Activated naive CD8-positive, alpha-beta T cell treated with anti-CD3 and anti-CD28 coated beads, Interleukin-2, amount 10 ng/mL, durations not matched to agents 7 days and 5 days (primary cell): ENCODE results near the gene SLCO2A1. TPM values are rescaled to one million over a fixed set of nuclear protein-coding genes. Genes with fewer than 3 reads are reported as not detected.

Source experiments
- ATAC-seq: fragments of 150-1000 bp; cut with Tn5 transposase; one replicate; pipeline ENCODE4 v1.10.0; 2021; ENCODE audit warnings: low read depth, moderate library complexity
- POLR2A ChIA-PET: fragments of 350-600 bp; sonication (Branson Sonifier 250); formaldehyde crosslinking; loops from one replicate; lab custom pipeline; 2021; ENCODE audit warnings: antibody characterized with exemption; lab: Charles Lee
- DNase-seq: peaks from one replicate; pipeline ENCODE4 v3.0.0; 2021
- H3K27ac Mint-ChIP-seq: one replicate; pipeline ENCODE4 v1.8.0; 2022; ENCODE audit warnings: mild to moderate bottlenecking, mixed read lengths
- H3K27me3 Mint-ChIP-seq: one replicate; pipeline ENCODE4 v1.8.0; 2022; ENCODE audit warnings: mild to moderate bottlenecking, moderate library complexity, mixed read lengths
- H3K36me3 Mint-ChIP-seq: one replicate; pipeline ENCODE4 v1.8.0; 2021; ENCODE audit warnings: mild to moderate bottlenecking, mixed read lengths
- H3K4me1 Mint-ChIP-seq: one replicate; pipeline ENCODE4 v1.8.0; 2021; ENCODE audit warnings: mixed read lengths
- H3K4me3 Mint-ChIP-seq: one replicate; pipeline ENCODE4 v1.8.0; 2022; ENCODE audit warnings: mild to moderate bottlenecking, moderate library complexity, mixed read lengths
- H3K9me3 Mint-ChIP-seq: one replicate; pipeline ENCODE4 v1.8.0; 2021; ENCODE audit warnings: mixed read lengths
- total RNA-seq, 2 experiments: library from RNA; stranded (reverse); gene quantifications; one replicate each; pipeline ENCODE4 v1.2.3, GENCODE V29; 2021

The SLCO2A1 gene
- total RNA-seq, 2 experiments from 2014 or later = not detected

DNA sequence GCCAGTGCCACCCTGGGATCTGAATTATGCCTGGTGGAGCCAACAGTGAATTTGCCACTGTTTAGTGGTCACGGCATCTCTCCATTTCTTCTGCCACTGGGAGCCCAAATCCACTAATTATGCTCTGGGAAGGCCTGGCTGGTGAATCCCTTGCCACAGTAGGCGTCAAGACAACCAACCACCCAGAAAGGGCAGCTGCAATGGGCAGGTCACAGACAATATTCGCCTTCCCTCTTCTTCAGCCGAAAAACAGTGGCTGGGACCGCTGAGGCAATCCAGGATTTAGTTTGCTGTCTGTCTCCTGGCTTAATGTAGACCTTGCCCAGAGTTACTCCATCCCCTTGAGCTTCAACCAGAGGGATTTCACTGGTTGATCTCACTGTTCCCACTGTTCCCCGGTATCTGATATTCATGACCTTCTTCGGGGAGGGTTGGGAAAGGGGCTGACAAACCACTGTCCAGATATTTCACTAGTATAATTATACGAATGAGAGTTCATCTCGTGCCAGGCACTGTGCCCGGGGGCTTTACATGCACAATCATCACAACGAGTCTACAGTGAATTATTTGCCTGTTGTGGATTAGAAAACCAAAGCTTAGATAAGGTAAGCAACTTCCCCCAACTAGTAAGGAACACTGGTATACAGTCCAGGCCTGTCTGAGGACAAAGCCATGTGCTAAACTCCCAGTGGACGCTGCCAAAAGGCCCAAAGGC lies 84.2 kb downstream of the SLCO2A1 start:
- Mint-ChIP-seq H3K27me3 (peaks cover 10% of the 10 kb centered on the region), H3K9me3 (no peaks in the 10 kb centered on the region), H3K36me3 (no peaks in the 10 kb centered on the region), H3K4me3 (no peak overlapping the region), H3K4me1 (peaks cover 16% of the 10 kb centered on the region), H3K27ac (no peak overlapping the region)
- POLR2A ChIA-PET = interaction anchor here (0.7 kb wide), 1 partner anchor 113 kb away, joined by 3 read pairs; no protein-coding TSS in a partner anchor
- ATAC-seq = no peak
- no peak for DNase-seq

GRCh38 chr3:133944641-133945380 lies 84.9 kb downstream of the SLCO2A1 start:
- POLR2A ChIA-PET = no interaction called here
- Mint-ChIP-seq H3K36me3 (no peaks in the 10 kb centered on the region), H3K27ac (no peak overlapping the region), H3K27me3 (peaks cover 7% of the 10 kb centered on the region), H3K4me1 (peaks cover 16% of the 10 kb centered on the region), H3K4me3 (no peak overlapping the region), H3K9me3 (no peaks in the 10 kb centered on the region)
- no peak for DNase-seq
- ATAC-seq = no peak

- H3K36me3 Mint-ChIP-seq = no peaks in the 10 kb centered on the region
- peaks cover 16% of the 10 kb centered on the region for H3K4me1 Mint-ChIP-seq
- peaks cover 8% of the 10 kb centered on the region for H3K27me3 Mint-ChIP-seq
- DNase-seq (no peak), ATAC-seq (no peak)
- no peak overlapping the region for H3K4me3 Mint-ChIP-seq
- POLR2A ChIA-PET = no interaction called here
- H3K27ac Mint-ChIP-seq = no peak overlapping the region
- no peaks in the 10 kb centered on the region for H3K9me3 Mint-ChIP-seq
Observed at GRCh38 chr3:133944181-133944580, 85.5 kb downstream of the SLCO2A1 start.

DNA sequence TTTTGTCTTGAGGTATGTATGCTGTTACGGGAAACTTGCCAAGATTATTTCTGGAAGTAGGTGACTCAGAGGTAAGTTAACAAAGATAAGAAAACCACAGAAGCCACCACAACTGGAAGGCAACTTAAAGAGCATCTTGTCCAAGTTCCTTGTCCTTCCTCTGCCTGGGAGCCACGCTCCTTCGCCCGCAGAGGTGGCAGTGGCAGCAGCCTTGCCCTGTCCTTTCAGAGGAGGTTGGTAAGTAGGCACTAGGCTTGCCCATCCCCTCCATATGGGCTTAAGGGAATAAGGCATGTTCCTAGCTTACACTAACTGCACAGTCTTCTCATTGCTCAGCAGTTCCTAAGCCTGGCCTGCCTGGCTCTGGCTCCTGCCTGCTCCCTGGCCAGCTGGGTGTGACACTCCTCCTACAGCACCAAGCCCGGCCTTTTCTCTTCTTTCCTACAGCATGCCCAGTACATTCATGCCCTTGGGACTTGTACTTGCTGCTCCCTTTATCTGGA lies 86.0 kb downstream of the SLCO2A1 start:
- Mint-ChIP-seq H3K4me3 (no peak overlapping the region), H3K27me3 (peaks cover 12% of the 10 kb centered on the region), H3K4me1 (peaks cover 16% of the 10 kb centered on the region), H3K9me3 (no peaks in the 10 kb centered on the region), H3K36me3 (no peaks in the 10 kb centered on the region), H3K27ac (no peak overlapping the region)
- DNase-seq (no peak), ATAC-seq (no peak)
- POLR2A ChIA-PET = no interaction called here

DNA sequence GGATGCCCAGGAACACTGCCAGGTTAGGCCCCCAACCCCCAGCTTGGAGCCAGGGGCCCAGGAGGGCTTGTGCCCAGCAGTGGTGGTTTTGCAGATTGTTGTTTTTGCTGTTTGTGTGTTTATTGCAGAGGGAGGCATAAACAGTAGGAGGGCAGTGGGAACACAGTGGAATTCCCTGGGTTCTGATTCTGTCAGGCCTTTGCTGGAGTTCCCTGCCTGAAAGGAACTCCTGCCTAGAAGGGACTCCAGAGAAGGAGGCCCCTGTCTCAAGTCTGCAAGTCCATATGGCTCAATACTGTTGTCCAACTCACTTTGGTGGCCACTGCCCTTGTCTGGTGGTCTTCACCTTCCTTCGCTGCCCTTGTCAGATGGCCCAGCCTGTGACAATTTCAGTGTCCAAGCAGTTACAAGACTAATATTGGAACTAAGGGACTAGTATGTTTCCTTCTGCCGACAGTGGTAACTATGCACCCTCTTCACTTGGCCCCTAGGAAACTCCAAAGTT lies 86.6 kb downstream of the SLCO2A1 start:
- no peak for DNase-seq
- H3K4me3 Mint-ChIP-seq = no peak overlapping the region
- ATAC-seq = no peak
- POLR2A ChIA-PET = no interaction called here
- peaks cover 12% of the 10 kb centered on the region for H3K27me3 Mint-ChIP-seq
- H3K4me1 Mint-ChIP-seq = peaks cover 16% of the 10 kb centered on the region
- no peaks in the 10 kb centered on the region for H3K36me3 Mint-ChIP-seq
- H3K27ac Mint-ChIP-seq = no peak overlapping the region
- H3K9me3 Mint-ChIP-seq = no peaks in the 10 kb centered on the region

DNA sequence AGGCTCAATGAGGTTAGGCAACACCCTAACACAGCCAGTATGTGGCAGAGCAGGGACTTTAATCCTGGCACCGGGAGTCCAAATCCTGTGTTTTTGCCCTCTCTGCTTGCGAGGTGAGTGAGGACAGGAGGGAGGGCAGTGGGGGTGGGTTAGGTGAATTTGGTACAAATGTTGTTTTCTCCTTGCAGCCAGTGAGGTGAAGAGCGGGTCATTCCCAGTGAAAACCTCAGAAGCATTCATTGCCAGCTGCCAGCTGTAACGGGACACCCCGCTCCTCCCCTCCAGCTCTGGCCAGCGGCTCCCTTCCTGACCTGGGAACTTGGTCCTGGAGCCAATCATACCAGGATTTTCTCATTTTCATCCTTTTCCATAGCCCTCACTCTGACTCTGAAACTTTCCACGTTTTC lies 88.3 kb downstream of the SLCO2A1 start:
- POLR2A ChIA-PET = no interaction called here
- Mint-ChIP-seq H3K4me3 (no peak overlapping the region), H3K27me3 (peaks cover 12% of the 10 kb centered on the region), H3K27ac (no peak overlapping the region), H3K36me3 (no peaks in the 10 kb centered on the region), H3K9me3 (no peaks in the 10 kb centered on the region), H3K4me1 (peaks cover 16% of the 10 kb centered on the region)
- ATAC-seq = no peak
- no peak for DNase-seq

DNA sequence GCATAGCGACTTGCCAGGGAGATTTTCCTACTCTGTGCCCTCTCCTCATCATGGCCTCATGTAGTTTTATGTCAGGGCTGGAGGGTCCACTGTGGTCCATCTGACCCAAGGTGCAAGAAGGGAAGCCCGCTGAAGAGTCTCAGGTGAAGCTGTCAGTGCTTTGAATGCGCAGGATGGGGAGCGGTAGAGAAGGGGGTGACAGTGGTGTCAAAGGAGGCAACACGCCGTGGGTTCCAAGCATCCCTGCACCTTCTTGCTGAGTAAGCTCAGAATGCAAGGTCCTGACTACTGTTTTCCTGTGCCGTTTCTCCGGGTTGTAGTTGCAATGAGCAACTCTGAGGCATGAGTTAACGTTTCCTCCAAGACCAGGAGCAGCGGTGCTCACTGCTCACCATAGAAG lies 89.2 kb downstream of the SLCO2A1 start:
- POLR2A ChIA-PET = no interaction called here
- no peak overlapping the region for H3K4me3 Mint-ChIP-seq
- H3K27ac Mint-ChIP-seq = no peak overlapping the region
- H3K27me3 Mint-ChIP-seq = peaks cover 12% of the 10 kb centered on the region
- no peaks in the 10 kb centered on the region for H3K9me3 Mint-ChIP-seq
- no peak for DNase-seq
- peaks cover 14% of the 10 kb centered on the region for H3K4me1 Mint-ChIP-seq
- no peaks in the 10 kb centered on the region for H3K36me3 Mint-ChIP-seq
- no peak for ATAC-seq

DNA sequence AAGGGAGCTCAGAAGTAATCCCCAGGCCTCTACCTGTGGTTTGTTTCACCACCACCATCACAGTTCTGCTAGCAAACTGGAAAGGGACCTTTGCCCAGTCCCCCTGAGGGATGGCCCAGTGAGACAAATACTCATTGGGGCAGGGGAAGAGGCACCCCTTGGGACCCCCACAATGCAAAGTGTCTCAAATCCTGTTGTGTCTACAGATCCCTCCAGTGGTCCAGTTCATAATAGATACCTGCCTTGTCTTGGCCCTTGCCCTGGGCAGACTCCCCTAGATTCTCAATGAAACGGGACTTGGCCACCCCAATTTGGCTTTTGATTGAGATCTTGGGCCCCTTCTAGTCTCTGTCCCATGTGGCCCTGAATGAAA lies 90.3 kb downstream of the SLCO2A1 start:
- H3K27me3 Mint-ChIP-seq = peaks cover 8% of the 10 kb centered on the region
- no peak for DNase-seq
- H3K36me3 Mint-ChIP-seq = no peaks in the 10 kb centered on the region
- no peak for ATAC-seq
- POLR2A ChIA-PET = no interaction called here
- no peaks in the 10 kb centered on the region for H3K9me3 Mint-ChIP-seq
- no peak overlapping the region for H3K4me3 Mint-ChIP-seq
- no peak overlapping the region for H3K27ac Mint-ChIP-seq
- H3K4me1 Mint-ChIP-seq = peaks cover 14% of the 10 kb centered on the region

DNA sequence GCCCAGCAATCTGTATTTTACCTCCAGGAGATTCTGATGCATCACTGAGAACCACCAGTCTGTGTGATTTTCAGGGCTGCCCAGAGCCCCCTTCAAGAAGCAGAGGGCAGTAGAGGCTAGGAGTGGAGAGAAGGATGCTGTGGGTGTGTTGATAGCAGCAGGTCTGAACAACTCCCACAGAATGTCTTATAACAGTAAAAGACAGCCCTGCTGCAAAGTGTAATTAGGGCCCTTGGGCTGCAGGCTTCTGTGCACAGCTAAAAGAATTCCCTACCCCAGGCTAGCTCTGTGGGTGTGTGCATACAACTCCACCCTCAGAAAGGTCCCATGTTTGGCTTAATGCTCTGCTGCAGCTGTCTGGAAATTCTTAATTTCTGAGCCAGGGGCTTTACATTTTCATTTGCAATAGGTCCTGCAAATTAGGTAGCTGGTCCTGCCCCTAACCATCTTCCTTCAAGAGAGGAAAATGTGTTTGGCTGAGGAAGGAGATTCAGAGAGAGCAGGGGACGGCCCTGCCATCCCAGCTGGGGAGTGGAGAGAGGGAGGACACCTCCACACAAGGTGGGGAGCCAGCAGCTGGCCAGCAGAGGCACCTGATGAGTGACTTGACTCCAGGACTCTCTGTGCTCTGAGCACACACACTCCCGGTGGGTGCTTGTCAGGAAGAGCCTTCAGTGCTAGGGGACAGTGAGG lies 90.8 kb downstream of the SLCO2A1 start:
- Mint-ChIP-seq H3K36me3 (no peaks in the 10 kb centered on the region), H3K27me3 (peaks cover 5% of the 10 kb centered on the region), H3K27ac (no peak overlapping the region), H3K4me1 (peaks cover 14% of the 10 kb centered on the region), H3K9me3 (no peaks in the 10 kb centered on the region), H3K4me3 (no peak overlapping the region)
- DNase-seq (no peak), ATAC-seq (no peak)
- POLR2A ChIA-PET = no interaction called here

- H3K27ac Mint-ChIP-seq = no peak overlapping the region
- no peaks in the 10 kb centered on the region for H3K9me3 Mint-ChIP-seq
- peaks cover 4% of the 10 kb centered on the region for H3K27me3 Mint-ChIP-seq
- H3K36me3 Mint-ChIP-seq = no peaks in the 10 kb centered on the region
- ATAC-seq = no peak
- peaks cover 8% of the 10 kb centered on the region for H3K4me1 Mint-ChIP-seq
- H3K4me3 Mint-ChIP-seq = no peak overlapping the region
- no peak for DNase-seq
- POLR2A ChIA-PET = no interaction called here
Observed at GRCh38 chr3:133937756-133938601, 91.7 kb downstream of the SLCO2A1 start.

- Mint-ChIP-seq H3K4me3 (no peak overlapping the region), H3K9me3 (no peaks in the 10 kb centered on the region), H3K27ac (no peak overlapping the region), H3K36me3 (no peaks in the 10 kb centered on the region), H3K4me1 (peaks cover 1% of the 10 kb centered on the region), H3K27me3 (peaks cover 4% of the 10 kb centered on the region)
- POLR2A ChIA-PET = interaction anchor here (0.5 kb wide), 1 partner anchor 118 kb away, joined by 5 read pairs; no protein-coding TSS in a partner anchor
- DNase-seq = no peak
- ATAC-seq = no peak
Observed at GRCh38 chr3:133937061-133937686, 92.6 kb downstream of the SLCO2A1 start.
